Activated T-cell treated with anti-CD3 and anti-CD28 coated beads, Interleukin-2, amount 50 U/mL, for 48 hours (primary cell): ENCODE measurements around the gene LCP2.

Experiments used
- DNase-seq, 2 experiments: peaks; one replicate each; pipeline ENCODE4 v3.0.0-alpha.2; 2020

The LCP2 gene

GRCh38 chr5:170297589-170298462, at the start of gene LCP2:
TSS of gene LCP2 (minus strand) at chr5:170297777. CDS start at chr5:170297611, 166 bp downstream.
- peak in 1 of 2 experiments; percentile 61 for DNase-seq

- no peak for DNase-seq
These were observed 49.5 kb upstream of the LCP2 start for GRCh38 chr5:170347022-170347567.

GRCh38 chr5:170345971-170346370, 48.4 kb upstream of the LCP2 start:
- DNase-seq, result no peak

- no peak for DNase-seq
These were observed 45.6 kb upstream of the LCP2 start for GRCh38 chr5:170343177-170343576.

- DNase-seq, result no peak
These were observed 44.7 kb upstream of the LCP2 start for GRCh38 chr5:170342153-170342725.

- DNase-seq, result no peak
These were observed 44.0 kb upstream of the LCP2 start for GRCh38 chr5:170341545-170341944.

GRCh38 chr5:170339780-170340167, 42.2 kb upstream of the LCP2 start:
- no peak for DNase-seq

GRCh38 chr5:170338933-170339779, 41.6 kb upstream of the LCP2 start:
- peak; percentile 76 to 77 for DNase-seq

- DNase-seq, result no peak
These were observed 40.7 kb upstream of the LCP2 start for GRCh38 chr5:170338291-170338690.

GRCh38 chr5:170337045-170337733, 39.6 kb upstream of the LCP2 start:
- no peak for DNase-seq

- DNase-seq, result no peak
These were observed 38.5 kb upstream of the LCP2 start for GRCh38 chr5:170336065-170336464.

- peak in 1 of 2 experiments; percentile 57 for DNase-seq
These were observed 37.0 kb upstream of the LCP2 start for GRCh38 chr5:170334626-170335025.

- peak; percentile 72 to 78 for DNase-seq
These were observed 35.8 kb upstream of the LCP2 start for GRCh38 chr5:170333161-170333910.

- DNase-seq, result no peak
These were observed 34.5 kb upstream of the LCP2 start for GRCh38 chr5:170332058-170332457.

- DNase-seq, result peak; percentile 59 to 60
These were observed 33.0 kb upstream of the LCP2 start for GRCh38 chr5:170330568-170331054.

GRCh38 chr5:170329524-170329923, 31.9 kb upstream of the LCP2 start:
- DNase-seq, result no peak

GRCh38 chr5:170327829-170328228, 30.3 kb upstream of the LCP2 start:
- DNase-seq, result no peak

GRCh38 chr5:170327168-170327567, 29.6 kb upstream of the LCP2 start:
- no peak for DNase-seq

GRCh38 chr5:170319301-170319700, 21.7 kb upstream of the LCP2 start:
- DNase-seq, result no peak

- DNase-seq, result no peak
These were observed 19.9 kb upstream of the LCP2 start for GRCh38 chr5:170317499-170317898.

GRCh38 chr5:170316937-170317336, 19.4 kb upstream of the LCP2 start:
- DNase-seq, result no peak

- no peak for DNase-seq
These were observed 17.6 kb upstream of the LCP2 start for GRCh38 chr5:170315154-170315553.
